Neural progenitor cell (in vitro differentiated cells): Measurements from ENCODE around the gene CBR4. TPM values are rescaled to one million over a fixed set of nuclear protein-coding genes. Genes with fewer than 3 reads are reported as not detected.
A peak's percentile ranks its signal among the peaks of the same experiment; 100 is the strongest.

Source experiments
- DNase-seq: peaks from one replicate; pipeline ENCODE4 v3.0.0-alpha.2; 2016; ENCODE audit warnings: low spot score
- H2AFZ ChIP-seq: fragments of 200-600 bp; sonication (generic); replicated peaks from 2 replicates; pipeline ENCODE4 v1.6.1; 2016; ENCODE audit warnings: antibody characterized with exemption
- H3F3A ChIP-seq: fragments of 200-600 bp; sonication (generic); 2 replicates; pipeline ENCODE4 v1.6.1; 2016; ENCODE audit warnings: antibody characterized with exemption, low read depth
- H3K27ac ChIP-seq: fragments of 200-600 bp; sonication (generic); 2 replicates; pipeline ENCODE4 v1.5.1; 2016; ENCODE audit warnings: mild to moderate bottlenecking
- H3K27me3 ChIP-seq: fragments of 200-600 bp; sonication (generic); 2 replicates; pipeline ENCODE4 v1.6.1; 2016; ENCODE audit warnings: mild to moderate bottlenecking, moderate library complexity
- H3K36me3 ChIP-seq: fragments of 200-600 bp; sonication (generic); 2 replicates; pipeline ENCODE4 v1.5.1; 2016
- H3K4me1 ChIP-seq: fragments of 200-600 bp; sonication (generic); 2 replicates; pipeline ENCODE4 v1.6.1; 2016; ENCODE audit warnings: mixed run types
- H3K4me2 ChIP-seq: fragments of 200-600 bp; sonication (generic); 2 replicates; pipeline ENCODE4 v1.6.1; 2016
- H3K4me3 ChIP-seq: fragments of 200-600 bp; sonication (generic); 2 replicates; pipeline ENCODE4 v1.5.1; 2016
- H3K79me2 ChIP-seq: fragments of 200-600 bp; sonication (generic); 2 replicates; pipeline ENCODE4 v1.6.1; 2016; ENCODE audit warnings: low read depth
- H3K9ac ChIP-seq: fragments of 200-600 bp; sonication (generic); 2 replicates; pipeline ENCODE4 v1.6.1; 2016
- H3K9me3 ChIP-seq: fragments of 200-600 bp; sonication (generic); 2 replicates; pipeline ENCODE4 v1.5.1; 2016; ENCODE audit warnings: low read depth
- H4K20me1 ChIP-seq: fragments of 200-600 bp; sonication (generic); 2 replicates; pipeline ENCODE4 v1.6.1; 2016; ENCODE audit warnings: low read depth
- H3K27ac Mint-ChIP-seq: 3 replicates; pipeline ENCODE4 v1.8.0; 2021; ENCODE audit warnings: mixed read lengths
- H3K27me3 Mint-ChIP-seq: 2 replicates; pipeline ENCODE4 v1.8.0; 2022; ENCODE audit warnings: low read depth, mild to moderate bottlenecking, inconsistent platforms, moderate library complexity, mixed read lengths; ENCODE audit not compliant: insufficient read depth
- H3K36me3 Mint-ChIP-seq: 3 replicates; pipeline ENCODE4 v1.8.0; 2021; ENCODE audit warnings: mixed read lengths
- H3K4me1 Mint-ChIP-seq: 3 replicates; pipeline ENCODE4 v1.8.0; 2021; ENCODE audit warnings: mixed read lengths
- H3K4me3 Mint-ChIP-seq: 3 replicates; pipeline ENCODE4 v1.8.0; 2021; ENCODE audit warnings: mild to moderate bottlenecking, moderate library complexity, mixed read lengths
- H3K9me3 Mint-ChIP-seq: 3 replicates; pipeline ENCODE4 v1.8.0; 2020; ENCODE audit warnings: mixed read lengths
- EZH2phosphoT487 ChIP-seq: fragments of 200-600 bp; sonication (generic); IDR thresholded peaks from 2 replicates; pipeline ENCODE4 v1.6.1; 2017; ENCODE audit warnings: antibody characterized with exemption
- small RNA-seq: library from RNA; depleted of rRNA; stranded (forward); fragments of <200 nt; gene quantifications from one replicate; pipeline ENCODE3, GENCODE V24; 2015
- total RNA-seq: library from RNA; depleted of rRNA; stranded (reverse); fragments of >200 nt; gene quantifications from 2 replicates; pipeline ENCODE4 v1.2.3, GENCODE V29; 2015; ENCODE audit warnings: low replicate concordance
- TF ChIP-seq, protein P1 (sequence below): fragments of 200-600 bp; sonication (generic); IDR thresholded peaks from 2 replicates; pipeline ENCODE4 v1.5.1; 2017; ENCODE audit warnings: antibody characterized with exemption, mild to moderate bottlenecking

CBR4 gene
- total RNA-seq, 1 donor from 2014 or later, result 66.4 TPM

DNA sequence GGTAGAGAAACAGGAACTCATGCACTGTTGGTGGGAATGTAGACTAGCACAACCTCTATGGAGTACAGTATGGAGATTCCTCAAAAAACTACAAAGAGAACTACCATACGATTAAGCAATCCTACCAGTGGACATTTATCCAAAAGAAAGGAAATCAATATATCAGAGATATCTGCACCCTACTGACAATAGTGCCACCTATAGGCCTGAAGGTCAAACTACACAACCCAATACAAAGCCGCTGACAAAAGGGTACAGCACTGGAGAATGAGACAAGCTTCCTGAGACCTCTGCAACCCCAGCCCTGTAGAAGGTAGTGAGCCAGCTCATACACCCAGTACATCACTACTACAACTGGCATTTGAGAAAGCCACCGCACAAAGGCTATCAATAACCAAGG lies 67.1 kb downstream of the CBR4 start:
- Histone ChIP-seq H3K27me3 (no peaks in the 10 kb centered on the region), H4K20me1 (no peaks in the 10 kb centered on the region), H3K36me3 (no peaks in the 10 kb centered on the region), H3K79me2 (no peaks in the 10 kb centered on the region), H3K9me3 (no peaks in the 10 kb centered on the region), H3K27ac (no peak overlapping the region), H3F3A (peaks cover 19% of the 10 kb centered on the region), H3K4me1 (peaks cover 17% of the 10 kb centered on the region), H3K4me3 (no peak overlapping the region), H2AFZ (no peak overlapping the region), H3K9ac (no peak overlapping the region), H3K4me2 (no peak overlapping the region)
- Mint-ChIP-seq H3K36me3 (peaks cover 13% of the 10 kb centered on the region), H3K4me3 (no peak overlapping the region), H3K27me3 (no peaks in the 10 kb centered on the region), H3K27ac (no peak overlapping the region), H3K4me1 (peaks cover 9% of the 10 kb centered on the region), H3K9me3 (peaks cover 39% of the 10 kb centered on the region)
- DNase-seq, result no peak
- TF ChIP-seq EZH2phosphoT487, result no peak
- TF ChIP-seq, protein P1, sequence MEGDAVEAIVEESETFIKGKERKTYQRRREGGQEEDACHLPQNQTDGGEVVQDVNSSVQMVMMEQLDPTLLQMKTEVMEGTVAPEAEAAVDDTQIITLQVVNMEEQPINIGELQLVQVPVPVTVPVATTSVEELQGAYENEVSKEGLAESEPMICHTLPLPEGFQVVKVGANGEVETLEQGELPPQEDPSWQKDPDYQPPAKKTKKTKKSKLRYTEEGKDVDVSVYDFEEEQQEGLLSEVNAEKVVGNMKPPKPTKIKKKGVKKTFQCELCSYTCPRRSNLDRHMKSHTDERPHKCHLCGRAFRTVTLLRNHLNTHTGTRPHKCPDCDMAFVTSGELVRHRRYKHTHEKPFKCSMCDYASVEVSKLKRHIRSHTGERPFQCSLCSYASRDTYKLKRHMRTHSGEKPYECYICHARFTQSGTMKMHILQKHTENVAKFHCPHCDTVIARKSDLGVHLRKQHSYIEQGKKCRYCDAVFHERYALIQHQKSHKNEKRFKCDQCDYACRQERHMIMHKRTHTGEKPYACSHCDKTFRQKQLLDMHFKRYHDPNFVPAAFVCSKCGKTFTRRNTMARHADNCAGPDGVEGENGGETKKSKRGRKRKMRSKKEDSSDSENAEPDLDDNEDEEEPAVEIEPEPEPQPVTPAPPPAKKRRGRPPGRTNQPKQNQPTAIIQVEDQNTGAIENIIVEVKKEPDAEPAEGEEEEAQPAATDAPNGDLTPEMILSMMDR, result peak; percentile 63

Small RNA genes within 50 kb of the gene (small RNA-seq; reads per million reads assigned to genes)
- 1.0 reads per million, percentile 79 among the genes with 10 or more reads in this experiment for gene RNY4P17
